Suprapubic skin (tissue), 3 donors: ENCODE measurements around the gene LRRC27.
"Not testable (repeated sequence)": the region's sequence is repeated elsewhere in the genome, so short reads cannot be mapped to it uniquely, and the experiment has no call there.

ENCODE experiments used
- CTCF ChIP-seq, 2 donors: fragments of 200-600 bp in 1 of 2; fragments of 450-650 bp in 1 of 2; sonication (generic) in 1 of 2; IDR thresholded peaks; one replicate each; pipeline ENCODE4 v1.5.1; 2016 to 2019; ENCODE audit warnings: antibody characterized with exemption in 2 of 2, mild to moderate bottlenecking in 1 of 2, moderate library complexity in 1 of 2
- POLR2A ChIP-seq, 2 donors: fragments of 450-650 bp; IDR thresholded peaks; one replicate each; pipeline ENCODE4 v1.6.1; 2017; ENCODE audit warnings: antibody characterized with exemption in 2 of 2, mild to moderate bottlenecking in 2 of 2, moderate library complexity in 2 of 2

- not testable (repeated sequence) for TF ChIP-seq CTCF, POLR2A (IDR thresholded peaks at IDR 0.05)
Measured at GRCh38 chr10:132295481-132295880, 36.5 kb upstream of the LRRC27 start.
